GM18951 (cell line): ENCODE results near the gene B9D1.

Experiments
- POLR2A ChIP-seq: IDR thresholded peaks from 4 replicates; pipeline ENCODE4 v1.6.1; 2011; ENCODE audit warnings: mild to moderate bottlenecking; ENCODE audit not compliant: insufficient read length, insufficient read depth; ENCODE audit errors: extremely low read depth
- in situ Hi-C: fragments of 300-500 bp; cut with MboI; formaldehyde crosslinking; loops from one replicate; pipeline ENCODE4 v1.12.0; 2022; ENCODE audit warnings: low sequenced_read_pairs, mixed read lengths, inconsistent platforms; ENCODE audit not compliant: unreplicated experiment

B9D1 gene

DNA sequence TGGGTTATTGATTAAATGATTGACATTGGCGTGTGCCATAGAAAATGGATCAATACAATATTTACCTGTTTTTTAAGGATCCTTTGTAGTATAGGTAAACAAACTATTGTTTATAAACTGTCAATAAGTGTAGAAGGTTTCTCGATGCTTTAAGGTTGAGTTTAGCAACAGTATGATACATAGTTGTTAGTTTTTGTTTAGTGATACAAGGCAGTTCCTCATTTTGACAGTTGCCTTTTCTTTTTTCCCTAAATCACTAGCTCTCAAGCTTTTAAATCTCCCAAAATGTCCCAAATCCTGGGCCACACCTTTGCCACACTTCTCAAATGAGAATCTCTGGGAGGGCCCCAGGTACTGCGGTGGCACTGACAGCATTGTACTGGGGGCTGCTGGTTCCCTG lies 68.1 kb downstream of the B9D1 start:
- in situ Hi-C loops: no loop called here
- no peak for TF ChIP-seq POLR2A
